GM15510 (cell line): ENCODE results near the gene OR2T10.
"Not testable (repeated sequence)": the region's sequence is repeated elsewhere in the genome, so short reads cannot be mapped to it uniquely, and the experiment has no call there.

ENCODE experiments used
- POLR2A ChIP-seq: IDR thresholded peaks from 3 replicates; pipeline ENCODE4 v1.6.1; 2011; ENCODE audit warnings: borderline replicate concordance; ENCODE audit not compliant: insufficient read length; ENCODE audit errors: extremely low read depth

OR2T10 gene

GRCh38 chr1:248599396-248599795, 1.9 kb upstream of the OR2T10 start:
- no peak for TF ChIP-seq POLR2A

GRCh38 chr1:248596615-248597014, 885 bp downstream of the OR2T10 start:
- TF ChIP-seq POLR2A: no peak

GRCh38 chr1:248593226-248593625, 4.3 kb downstream of the OR2T10 start:
- TF ChIP-seq POLR2A: no peak

GRCh38 chr1:248592655-248593054, 4.8 kb downstream of the OR2T10 start:
- no peak for TF ChIP-seq POLR2A

- no peak for TF ChIP-seq POLR2A
These were observed 7.4 kb downstream of the OR2T10 start for GRCh38 chr1:248590055-248590454.

- TF ChIP-seq POLR2A: no peak
These were observed 8.2 kb downstream of the OR2T10 start for GRCh38 chr1:248589334-248589733.

- no peak for TF ChIP-seq POLR2A
These were observed 12.2 kb downstream of the OR2T10 start for GRCh38 chr1:248585266-248585665.

- TF ChIP-seq POLR2A: no peak
These were observed 21.1 kb downstream of the OR2T10 start for GRCh38 chr1:248576260-248576980.

GRCh38 chr1:248574657-248575056, 22.8 kb downstream of the OR2T10 start, which contains the start of gene OR2T34:
TSS of gene OR2T34 (minus strand) at chr1:248574757. CDS start at chr1:248574757, 0 bp downstream.
- TF ChIP-seq POLR2A: not testable (repeated sequence)

- not testable (repeated sequence) for TF ChIP-seq POLR2A
These were observed 34.8 kb downstream of the OR2T10 start, which contains the start of gene OR2T29 for GRCh38 chr1:248562672-248563071. TSS of gene OR2T29 (minus strand) at chr1:248562772. CDS start at chr1:248559491, 3,281 bp downstream.
